GM18951 (cell line): ENCODE measurements around the gene MKNK1.

Experiments used
- POLR2A ChIP-seq: IDR thresholded peaks from 4 replicates; pipeline ENCODE4 v1.6.1; 2011; ENCODE audit warnings: mild to moderate bottlenecking; ENCODE audit not compliant: insufficient read length, insufficient read depth; ENCODE audit errors: extremely low read depth
- in situ Hi-C: fragments of 300-500 bp; cut with MboI; formaldehyde crosslinking; loops from one replicate; pipeline ENCODE4 v1.12.0; 2022; ENCODE audit warnings: low sequenced_read_pairs, mixed read lengths, inconsistent platforms; ENCODE audit not compliant: unreplicated experiment

The MKNK1 gene

GRCh38 chr1:46596846-46597245 is 7.2 kb downstream of the MKNK1 start:
- no peak for TF ChIP-seq POLR2A
- in situ Hi-C loops: no loop called here

- TF ChIP-seq POLR2A: no peak
Measured at GRCh38 chr1:46596036-46596435, 8.0 kb downstream of the MKNK1 start.

GRCh38 chr1:46595127-46595526 is 8.9 kb downstream of the MKNK1 start:
- in situ Hi-C loops: no loop called here
- no peak for TF ChIP-seq POLR2A

More at GRCh38 chr1:46596036-46596435, 8.0 kb downstream of the MKNK1 start:
- in situ Hi-C loops: no loop called here

GRCh38 chr1:46594063-46594462 is 10.0 kb downstream of the MKNK1 start:
- in situ Hi-C loops: no loop called here
- no peak for TF ChIP-seq POLR2A

- in situ Hi-C loops: no loop called here
- TF ChIP-seq POLR2A: no peak
Measured at GRCh38 chr1:46592823-46593222, 11.2 kb downstream of the MKNK1 start.

- in situ Hi-C loops: no loop called here
- TF ChIP-seq POLR2A: no peak
Measured at GRCh38 chr1:46589529-46589928, 14.5 kb downstream of the MKNK1 start.

- no peak for TF ChIP-seq POLR2A
- in situ Hi-C loops: no loop called here
Measured at GRCh38 chr1:46587069-46587468, 17.0 kb downstream of the MKNK1 start.

GRCh38 chr1:46585312-46585938 is 18.6 kb downstream of the MKNK1 start:
- TF ChIP-seq POLR2A: no peak
- in situ Hi-C loops: no loop called here

- in situ Hi-C loops: no loop called here
Measured at GRCh38 chr1:46583494-46583893, 20.6 kb downstream of the MKNK1 start.

GRCh38 chr1:46582972-46583371 is 21.1 kb downstream of the MKNK1 start:
- in situ Hi-C loops: no loop called here
- no peak for TF ChIP-seq POLR2A

More at GRCh38 chr1:46583494-46583893, 20.6 kb downstream of the MKNK1 start:
- TF ChIP-seq POLR2A: no peak

GRCh38 chr1:46581681-46582455 is 22.2 kb downstream of the MKNK1 start:
- in situ Hi-C loops: no loop called here
- no peak for TF ChIP-seq POLR2A

- in situ Hi-C loops: no loop called here
- no peak for TF ChIP-seq POLR2A
Measured at GRCh38 chr1:46580140-46580903, 23.7 kb downstream of the MKNK1 start.

GRCh38 chr1:46577671-46578070 is 26.4 kb downstream of the MKNK1 start:
- in situ Hi-C loops: no loop called here
- no peak for TF ChIP-seq POLR2A
